GM12878 (cell line): ENCODE data around the gene ADCY7. TPM values are rescaled to one million over a fixed set of nuclear protein-coding genes. Genes with fewer than 3 reads are reported as not detected.
A peak's percentile ranks its signal among the peaks of the same experiment; 100 is the strongest.

ENCODE experiments used
- ATF7 ChIP-seq: fragments of 450-650 bp; IDR thresholded peaks from 2 replicates; pipeline ENCODE4 v1.6.1; 2016; ENCODE audit warnings: low read depth, mild to moderate bottlenecking
- BCLAF1 ChIP-seq: fragments of 450-650 bp; IDR thresholded peaks from 2 replicates; pipeline ENCODE4 v1.6.1; 2017; ENCODE audit warnings: antibody characterized with exemption, mild to moderate bottlenecking, moderate library complexity
- CBFB ChIP-seq: IDR thresholded peaks from 2 replicates; pipeline ENCODE4 v1.6.1; 2016; ENCODE audit warnings: antibody characterized with exemption, low read depth
- CHD1 ChIP-seq: IDR thresholded peaks from 2 replicates; pipeline ENCODE4 v1.6.1; 2012; ENCODE audit warnings: low read depth, low read length, improper control_type of control experiment
- E4F1 ChIP-seq: fragments of 450-650 bp; IDR thresholded peaks from 2 replicates; pipeline ENCODE4 v1.6.1; 2018; ENCODE audit warnings: borderline replicate concordance, mild to moderate bottlenecking; ENCODE audit not compliant: partially characterized antibody
- ESRRA ChIP-seq: IDR thresholded peaks from 2 replicates; pipeline ENCODE4 v1.6.1; 2012; ENCODE audit warnings: mild to moderate bottlenecking, low read length, improper control_type of control experiment
- IRF3 ChIP-seq: fragments of 450-650 bp; IDR thresholded peaks from 2 replicates; pipeline ENCODE4 v1.6.1; 2014; ENCODE audit warnings: mild to moderate bottlenecking
- MAX ChIP-seq: IDR thresholded peaks from 2 replicates; pipeline ENCODE4 v1.6.1; 2012; ENCODE audit warnings: low read depth, low read length, improper control_type of control experiment
- MYC ChIP-seq: IDR thresholded peaks from 2 replicates; pipeline ENCODE4 v1.6.1; 2011; ENCODE audit warnings: mild to moderate bottlenecking, low read length, moderate library complexity, inconsistent platforms; ENCODE audit not compliant: insufficient read depth, insufficient replicate concordance, insufficient read length, severe bottlenecking
- NBN ChIP-seq: fragments of 450-650 bp; IDR thresholded peaks from 2 replicates; pipeline ENCODE4 v1.6.1; 2016
- NKRF ChIP-seq: fragments of 450-650 bp; conservative IDR thresholded peaks from 2 replicates; pipeline ENCODE4 v1.6.1; 2017; ENCODE audit warnings: mild to moderate bottlenecking, moderate library complexity
- PAX5 ChIP-seq: IDR thresholded peaks from 2 replicates; pipeline ENCODE4 v1.6.1; 2011; ENCODE audit warnings: low read depth, low read length, borderline replicate concordance
- POLR2A ChIP-seq: IDR thresholded peaks from 2 replicates; pipeline ENCODE4 v1.6.1; 2011; ENCODE audit warnings: low read depth, mild to moderate bottlenecking, low read length
- RCOR1 ChIP-seq: conservative IDR thresholded peaks from 2 replicates; pipeline ENCODE4 v1.6.1; 2012; ENCODE audit warnings: low read depth, low read length, improper control_type of control experiment
- SIN3A ChIP-seq: IDR thresholded peaks from 2 replicates; pipeline ENCODE4 v1.6.1; 2012; ENCODE audit warnings: low read depth, low read length, improper control_type of control experiment
- SIX5 ChIP-seq: IDR thresholded peaks from 2 replicates; pipeline ENCODE4 v1.6.1; 2011; ENCODE audit warnings: mild to moderate bottlenecking, low read depth, low read length, moderate library complexity; ENCODE audit not compliant: severe bottlenecking
- SREBF1 ChIP-seq: IDR thresholded peaks from 2 replicates; pipeline ENCODE4 v1.6.1; 2012; ENCODE audit warnings: mild to moderate bottlenecking, low read length
- TCF3 ChIP-seq: IDR thresholded peaks from 2 replicates; pipeline ENCODE4 v1.6.1; 2012; ENCODE audit warnings: low read depth, mild to moderate bottlenecking, low read length, borderline replicate concordance; ENCODE audit not compliant: insufficient read depth
- WRNIP1 ChIP-seq: IDR thresholded peaks from 2 replicates; pipeline ENCODE4 v1.6.1; 2011; ENCODE audit warnings: low read depth, low read length, improper control_type of control experiment, borderline replicate concordance
- ZBED1 ChIP-seq: IDR thresholded peaks from 2 replicates; pipeline ENCODE4 v1.6.1; 2016; ENCODE audit warnings: borderline replicate concordance
- ZNF384 ChIP-seq: IDR thresholded peaks from 2 replicates; pipeline ENCODE4 v1.6.1; 2012; ENCODE audit warnings: low read depth, mild to moderate bottlenecking, low read length, improper control_type of control experiment, borderline replicate concordance
- polyA plus RNA-seq, 11 experiments: library from polyadenylated mRNA; depleted of rRNA in 4 of 11; unstranded in 6 of 11; stranded (reverse) in 5 of 11; fragments of >200 nt; fragmentation: Nextera tagmentation in 4 of 11; fragmentation: Illumina TruSeq in 1 of 11; extraction: Ambion mirVana in 4 of 11; extraction: Trizol in 1 of 11; gene quantifications; 1 replicate in 1 of 11; 2 replicates in 10 of 11; pipeline versions ENCODE4 v1.2.1 to v1.2.3, GENCODE V29; 2011 to 2016; ENCODE audit warnings: inconsistent platforms in 2 of 11, missing spikeins in 2 of 11, low read depth in 1 of 11
- total RNA-seq, 4 experiments: library from RNA; depleted of rRNA in 3 of 4; stranded (reverse); fragments of >200 nt in 3 of 4; fragmentation: Illumina TruSeq in 1 of 4; extraction: Trizol in 1 of 4; gene quantifications; 2 replicates each; pipeline versions ENCODE4 v1.2.1 to v1.2.3, GENCODE V29; 2013 to 2021

The ADCY7 gene
- total and polyA plus RNA-seq, 10 of the 15 experiments (the other 5 are each of a cell fraction or from before 2014, with no cell fraction given), result 1.2 to 87.9 (median 24.4) TPM

GRCh38 chr16:50282010-50282538 is 15.7 kb downstream of the ADCY7 start (continued):
- TF ChIP-seq IRF3 (no peak), SREBF1 (no peak), NBN (peak; percentile 93), MYC (peak; percentile 61), PAX5 (peak; percentile 92; the same call in 1 of the 2 replicates), CBFB (peak; percentile 94; the same call in 1 of the 2 replicates), RCOR1 (peak; percentile 93; the same call in 1 of the 2 replicates), ESRRA (no peak), TCF3 (peak; percentile 70; the same call in 1 of the 2 replicates), ATF7 (peak; percentile 70), MAX (peak; percentile 36; the same call in 1 of the 2 replicates), SIX5 (no peak), POLR2A (no peak), E4F1 (no peak), ZBED1 (peak; percentile 58; the same call in 1 of the 2 replicates), CHD1 (no peak), BCLAF1 (no peak), WRNIP1 (no peak), ZNF384 (peak; percentile 9; the same call in 1 of the 2 replicates), NKRF (peak; percentile 71), SIN3A (peak; percentile 53; the same call in 1 of the 2 replicates)
